Measurements from ENCODE around the gene MDM1.

- TF ChIP-seq CTCF (IDR thresholded peaks at IDR 0.05; ENCODE audit: low read depth, low read length, missing input control), result no peak
- TF ChIP-seq RAD21 (IDR thresholded peaks at IDR 0.05), result no peak
- TF ChIP-seq RXRA (IDR thresholded peaks at IDR 0.05), result no peak
- no peak for TF ChIP-seq REST (IDR thresholded peaks at IDR 0.05)
- no peak for TF ChIP-seq ATF3 (IDR thresholded peaks at IDR 0.05)
- no peak for TF ChIP-seq FOXA2 (IDR thresholded peaks at IDR 0.05)
- no peak for TF ChIP-seq YY1 (IDR thresholded peaks at IDR 0.05)
Measured at GRCh38 chr12:68245180-68246021, 86.8 kb downstream of the MDM1 start.
